HepG2 (cell line): ENCODE measurements around the gene DNAJC8. TPM values are rescaled to one million over a fixed set of nuclear protein-coding genes. Genes with fewer than 3 reads are reported as not detected.

Experiments used
- ATAC-seq: fragments of 200-7000 bp; cut with Tn5 transposase; 3 replicates; pipeline ENCODE4 v1.9.1; 2020; ENCODE audit warnings: mild to moderate bottlenecking, moderate library complexity
- BruUV-seq: library from RNA; stranded (reverse); fragments of 400-500 nt; replicated peaks from 2 replicates; lab custom pipeline; 2021; lab: Mats Ljungman, UMichigan
- CTCF ChIA-PET: fragments of 300-600 bp; formaldehyde crosslinking; extraction: SDS; loops from one replicate; lab custom pipeline; 2021; ENCODE audit warnings: low total read pairs, inconsistent platforms, low intra/inter-chr PET ratio; lab: Yijun Ruan, JAX
- POLR2A ChIA-PET: fragments of 350-600 bp; sonication (Branson Sonifier 250); formaldehyde crosslinking; loops from one replicate; lab custom pipeline; 2020; ENCODE audit warnings: antibody characterized with exemption, inconsistent platforms; lab: Yijun Ruan, JAX
- DNase-seq: peaks from one replicate; pipeline ENCODE4 v3.0.0-alpha.2; 2015; ENCODE audit warnings: low spot score
- FAIRE-seq: peaks from 3 replicates; lab custom pipeline; 2011; peaks lifted over from hg19 to GRCh38; lab: Jason Lieb, UNC
- H2AFZ ChIP-seq: one replicate; pipeline ENCODE4 v1.6.1; 2011; ENCODE audit warnings: low read length, inconsistent platforms
- H3K27ac ChIP-seq: fragments of 300-600 bp; 3 replicates; pipeline ENCODE4 v1.8.0; 2011; ENCODE audit warnings: mixed run types, mild to moderate bottlenecking, mixed read lengths, low read length, inconsistent platforms; ENCODE audit not compliant: insufficient read depth; ENCODE audit errors: extremely low read length
- H3K27me3 ChIP-seq, 2 experiments: fragments of 200-600 bp in 1 of 2; 2 replicates in 1 of 2; 3 replicates in 1 of 2; pipeline versions ENCODE4 v1.6.0 to v1.8.0; 2011; ENCODE audit warnings: low read length in 2 of 2, mild to moderate bottlenecking in 2 of 2, moderate library complexity in 2 of 2, inconsistent platforms in 1 of 2; ENCODE audit not compliant: insufficient read depth in 2 of 2, control insufficient read depth in 1 of 2
- H3K36me3 ChIP-seq, 2 experiments: fragments of 200-600 bp in 1 of 2; replicated peaks in 1 of 2; 2 replicates in 1 of 2; 3 replicates in 1 of 2; pipeline versions ENCODE4 v1.5.1 to v1.8.0; 2011; ENCODE audit warnings: low read length in 2 of 2, inconsistent platforms in 1 of 2; ENCODE audit not compliant: insufficient read depth in 2 of 2, control insufficient read depth in 1 of 2
- H3K4me1 ChIP-seq: 2 replicates; pipeline ENCODE4 v1.5.1; 2012; ENCODE audit warnings: low read length, inconsistent platforms; ENCODE audit not compliant: insufficient read depth
- H3K4me2 ChIP-seq: 2 replicates; pipeline ENCODE4 v1.6.0; 2011; ENCODE audit warnings: low read depth, low read length, inconsistent platforms
- H3K4me3 ChIP-seq, 3 experiments: fragments of 200-600 bp in 1 of 3; sonication (generic), shearing (Covaris generic) in 1 of 3; replicated peaks in 1 of 3; 2 replicates each; pipeline ENCODE4 v1.5.1; 2011 to 2016; ENCODE audit warnings: low read length in 3 of 3, inconsistent platforms in 2 of 3, low read depth in 2 of 3, mild to moderate bottlenecking in 2 of 3, control low read depth in 1 of 3, mixed read lengths in 1 of 3; ENCODE audit not compliant: insufficient read depth in 1 of 3
- H3K79me2 ChIP-seq: one replicate; pipeline ENCODE4 v1.6.1; 2011; ENCODE audit warnings: low read length, inconsistent platforms; ENCODE audit not compliant: insufficient read depth
- H3K9ac ChIP-seq: 2 replicates; pipeline ENCODE4 v1.6.0; 2011; ENCODE audit warnings: mild to moderate bottlenecking, low read depth, low read length, inconsistent platforms; ENCODE audit not compliant: insufficient read depth
- H3K9me3 ChIP-seq: 2 replicates; pipeline ENCODE4 v1.5.1; 2012; ENCODE audit warnings: mild to moderate bottlenecking, low read length
- H4K20me1 ChIP-seq: 2 replicates; pipeline ENCODE4 v1.6.0; 2011; ENCODE audit warnings: inconsistent platforms, mild to moderate bottlenecking, low read length, moderate library complexity; ENCODE audit not compliant: insufficient read depth
- CCDC6 ChIP-seq: sonication (generic); formaldehyde crosslinking; IDR thresholded peaks from 2 replicates; pipeline ENCODE4 v1.8.1; 2022; ENCODE audit warnings: mild to moderate bottlenecking, missing genetic modification reagents, moderate library complexity
- DBP ChIP-seq: sonication (generic); formaldehyde crosslinking; IDR thresholded peaks from 2 replicates; pipeline ENCODE4 v1.4.0; 2020; ENCODE audit warnings: missing genetic modification reagents; ENCODE audit errors: not compliant biosample characterization
- GMEB1 ChIP-seq: sonication (generic); formaldehyde crosslinking; IDR thresholded peaks from 2 replicates; pipeline ENCODE4 v1.5.1; 2020; ENCODE audit warnings: missing genetic modification reagents, mild to moderate bottlenecking, borderline replicate concordance
- HBP1 ChIP-seq: IDR thresholded peaks from 2 replicates; pipeline ENCODE4 v1.6.1; 2016; ENCODE audit warnings: low read depth, control low read depth
- HNRNPH1 ChIP-seq: fragments of 200-400 bp; formaldehyde crosslinking; optimal IDR thresholded peaks from 2 replicates; pipeline ENCODE3; 2017; ENCODE audit warnings: mild to moderate bottlenecking, low read depth, low read length
- RNF2 ChIP-seq: fragments of 450-650 bp; conservative IDR thresholded peaks from 2 replicates; pipeline ENCODE4 v1.6.1; 2016; ENCODE audit warnings: low read depth
- SIN3A ChIP-seq: IDR thresholded peaks from 2 replicates; pipeline ENCODE4 v1.6.1; 2011; ENCODE audit warnings: low read depth, mild to moderate bottlenecking, control low read depth, low read length, borderline replicate concordance
- ZNF101 ChIP-seq: sonication (generic); formaldehyde crosslinking; IDR thresholded peaks from 2 replicates; pipeline ENCODE4 v1.4.0; 2020; ENCODE audit warnings: mild to moderate bottlenecking, low read depth, missing genetic modification reagents, borderline replicate concordance
- ZNF343 ChIP-seq: sonication (generic); formaldehyde crosslinking; IDR thresholded peaks from 2 replicates; pipeline ENCODE4 v1.4.0; 2020; ENCODE audit warnings: mild to moderate bottlenecking, missing genetic modification reagents
- WGBS: methylation state at CpG from one replicate; pipeline ENCODE4 v1.1.6; 2017; ENCODE audit warnings: low lambda C conversion rate; 5-methylcytosine and 5-hydroxymethylcytosine counted together
- in situ Hi-C: cut with HindIII; loops from 2 replicates; pipeline ENCODE4 v1.10.0; 2017; ENCODE audit warnings: low pct_unique_long_range_greater_than_20kb; ENCODE audit not compliant: extremely low pct_ligation_motif_present
- intact Hi-C: fragments of 100-400 bp; cut with micrococcal nuclease; formaldehyde crosslinking; loops from one replicate; pipeline ENCODE4 v1.10.0; 2022; ENCODE audit not compliant: unreplicated experiment
- polyA plus RNA-seq, 8 experiments: library from polyadenylated mRNA; depleted of rRNA in 3 of 8; stranded (reverse) in 7 of 8; unstranded in 1 of 8; fragments of >200 nt; fragmentation: Illumina TruSeq in 4 of 8; extraction: Trizol in 4 of 8; gene quantifications; 2 replicates each; pipeline versions ENCODE4 v1.2.1 to v1.2.3, GENCODE V29; 2011 to 2016; ENCODE audit warnings: low read depth in 4 of 8, missing spikeins in 1 of 8, mixed read lengths in 1 of 8; ENCODE audit not compliant: insufficient read depth in 1 of 8
- total RNA-seq, 5 experiments: library from RNA; depleted of rRNA; stranded (reverse); fragments of >200 nt; fragmentation: Illumina TruSeq; extraction: Trizol; gene quantifications; 2 replicates each; pipeline ENCODE4 v1.2.3, GENCODE V29; 2016; ENCODE audit warnings: low read depth in 1 of 5

The DNAJC8 gene
- total and polyA plus RNA-seq, 2 of the 13 experiments (the other 11 are each of a cell fraction or from before 2014, with no cell fraction given), result 54.5 to 126 TPM

DNA sequence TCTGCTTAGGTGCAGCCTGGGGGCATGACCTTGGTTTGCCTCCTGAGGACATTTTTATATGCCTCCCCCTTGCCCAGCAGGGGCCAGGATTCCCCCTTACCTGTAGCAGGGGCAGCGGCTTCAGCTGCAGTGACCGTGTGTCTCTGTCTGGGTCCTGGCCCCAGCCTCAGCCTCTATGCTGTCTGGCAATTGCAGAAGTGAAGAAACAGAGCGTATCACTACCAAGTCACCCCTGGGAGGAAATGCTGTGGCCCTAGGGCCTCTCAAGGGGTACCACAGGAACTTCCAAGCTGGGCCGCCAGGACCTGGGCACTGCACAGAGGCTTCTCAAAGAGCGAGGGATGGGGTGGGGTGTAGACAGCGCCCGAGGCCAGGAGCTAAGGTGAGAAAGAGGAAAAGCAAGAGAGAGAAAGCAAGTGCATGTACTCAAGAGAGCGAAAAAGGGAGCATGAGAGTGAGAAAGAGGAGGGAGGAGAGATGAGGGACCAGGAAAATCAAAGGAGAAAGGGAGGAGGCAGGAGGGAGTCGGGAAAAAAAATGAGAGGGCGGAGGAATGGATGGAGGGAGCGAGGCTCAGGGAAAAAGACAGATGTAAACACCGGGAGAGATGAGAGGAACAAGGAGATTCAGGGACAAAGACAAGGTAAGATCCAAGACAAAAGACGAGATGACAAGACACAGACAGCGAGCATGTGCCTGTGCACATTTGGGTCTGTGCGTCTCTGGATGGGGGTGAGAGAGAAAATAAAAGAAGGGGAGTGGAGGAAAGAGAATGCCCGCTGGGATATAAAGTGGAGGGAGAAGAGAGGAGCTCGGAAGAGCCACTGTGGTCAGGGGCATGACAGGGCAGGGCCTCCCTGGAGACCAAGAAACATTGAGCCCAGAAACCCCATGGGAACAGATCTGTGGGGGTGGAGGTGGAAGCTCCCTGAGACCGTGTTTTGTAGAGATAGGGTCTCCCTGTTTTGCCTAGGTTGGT, 56.0 kb downstream of the DNAJC8 start, which contains the start of gene PTAFR:
TSS of gene PTAFR (minus strand) at position 199 of the 979 bp plus-strand sequence. CDS start 25,669 bp downstream, outside the sequence.
- CTCF ChIA-PET, result no interaction called here
- Histone ChIP-seq H3K9me3 (no peaks in the 10 kb centered on the region), H3K9ac (no peak within 1 kb of the TSS), H2AFZ (no peak within 1 kb of the TSS), H3K79me2 (no peaks in the 10 kb centered on the region), H4K20me1 (no peaks in the 10 kb centered on the region), H3K4me1 (peaks cover 36% of the 10 kb centered on the region), H3K27me3 (peaks cover 2 to 23% of the 10 kb centered on the region in 2 experiments; a peak in 3 of 5 replicates), H3K4me3 (no peak within 1 kb of the TSS), H3K4me2 (no peak within 1 kb of the TSS), H3K36me3 (no peaks in the 10 kb centered on the region), H3K27ac (no peak within 1 kb of the TSS)
- POLR2A ChIA-PET, result no interaction called here
- 61% methylated on average over 15 of the region's 18 CpGs for WGBS
- intact Hi-C loops (no loop called here), in situ Hi-C loops (no loop called here)
- ATAC-seq (no peak), DNase-seq (no peak), FAIRE-seq (no peak)
- BruUV-seq, result no TSS peak
- TF ChIP-seq RNF2, result no peak
- no peak for TF ChIP-seq HNRNPH1
- no peak for TF ChIP-seq ZNF101 (CRISPR knock-in tag)
- TF ChIP-seq DBP (CRISPR knock-in tag), result no peak
- no peak for TF ChIP-seq GMEB1 (CRISPR knock-in tag)
- no peak for TF ChIP-seq ZNF343
- TF ChIP-seq HBP1 (CRISPR knock-in tag), result no peak
- TF ChIP-seq SIN3A, result no peak
- TF ChIP-seq CCDC6 (CRISPR knock-in tag), result no peak
